Heart left ventricle (tissue), 16 donors: ENCODE measurements around the gene ZNF215. TPM values are rescaled to one million over a fixed set of nuclear protein-coding genes. Genes with fewer than 3 reads are reported as not detected.

Source experiments
- ATAC-seq, 4 donors: fragments of 200-7000 bp; cut with Tn5 transposase; one replicate each; pipeline ENCODE4 v1.9.1; 2020 to 2022; ENCODE audit warnings: moderate library complexity in 4 of 4, mild to moderate bottlenecking in 3 of 4, moderate number of reproducible peaks in 1 of 4
- DNase-seq, 5 donors: peaks; one replicate each; pipeline ENCODE4 v3.0.0-alpha.2; 2020
- H3K27ac ChIP-seq, 12 donors: fragments of 200-600 bp; sonication (generic) in 4 of 12; one replicate each; pipeline versions ENCODE4 v1.5.0 to v1.8.0; 2016 to 2022; ENCODE audit warnings: mild to moderate bottlenecking in 2 of 12
- H3K27me3 ChIP-seq, 9 donors: fragments of 200-600 bp; sonication (generic) in 2 of 9; one replicate each; pipeline versions ENCODE4 v1.5.1 to v1.8.0; 2016 to 2022; ENCODE audit warnings: mild to moderate bottlenecking in 3 of 9
- H3K36me3 ChIP-seq, 9 donors: fragments of 200-600 bp; sonication (generic) in 2 of 9; one replicate each; pipeline versions ENCODE4 v1.5.0 to v1.8.0; 2018 to 2022; ENCODE audit warnings: mild to moderate bottlenecking in 2 of 9
- H3K4me1 ChIP-seq, 12 donors: fragments of 200-600 bp; sonication (generic) in 4 of 12; one replicate each; pipeline versions ENCODE4 v1.5.0 to v1.8.0; 2016 to 2022; ENCODE audit warnings: mild to moderate bottlenecking in 3 of 12
- H3K4me3 ChIP-seq, 12 donors: fragments of 200-600 bp; sonication (generic) in 4 of 12; one replicate each; pipeline versions ENCODE4 v1.5.0 to v1.8.0; 2017 to 2022; ENCODE audit warnings: mild to moderate bottlenecking in 9 of 12, moderate library complexity in 4 of 12
- H3K9me3 ChIP-seq, 12 donors: fragments of 200-600 bp; sonication (generic) in 4 of 12; one replicate each; pipeline versions ENCODE4 v1.5.0 to v1.8.0; 2016 to 2022; ENCODE audit warnings: mild to moderate bottlenecking in 1 of 12
- CTCF ChIP-seq, 12 donors: fragments of 200-600 bp; sonication (generic) in 4 of 12; IDR thresholded peaks; one replicate each; pipeline versions ENCODE4 v1.5.0 to v1.8.0; 2018 to 2022; ENCODE audit warnings: antibody characterized with exemption in 12 of 12, mild to moderate bottlenecking in 5 of 12
- POLR2A ChIP-seq, 2 donors: fragments of 450-650 bp; IDR thresholded peaks; one replicate each; pipeline ENCODE4 v1.6.1; 2017; ENCODE audit warnings: antibody characterized with exemption in 2 of 2, mild to moderate bottlenecking in 2 of 2, moderate library complexity in 2 of 2
- WGBS, 4 donors: extraction: QIAGEN DNeasy Blood & Tissue Kit in 2 of 4; methylation state at CpG; one replicate each; pipeline versions ENCODE4 v1.1.5 to v1.1.7; 2013 to 2018; 5-methylcytosine and 5-hydroxymethylcytosine counted together
- intact Hi-C, 10 donors: fragments of 100-400 bp; cut with DNase I; formaldehyde crosslinking; loops; one replicate each; pipeline versions ENCODE4 v1.11.1 to v1.14.2; 2022
- polyA plus RNA-seq, 2 donors: library from polyadenylated mRNA; stranded (reverse); fragments of 200-250 nt; gene quantifications; one replicate each; pipeline ENCODE4 v1.2.3, GENCODE V29; 2013
- total RNA-seq, 9 donors: library from RNA; depleted of rRNA in 2 of 9; stranded (reverse); fragments of >200 nt in 2 of 9; fragmentation: NEBNext Ultra II Directional in 3 of 9; extraction: Animal tissue kit (Norgen Biotek cat#: 25700) in 3 of 9; gene quantifications; one replicate each; pipeline versions ENCODE4 v1.1.0 to v1.2.4, GENCODE V29; 2016 to 2023
- donor health status: ischemic (EF 13 %, LVEDD 7.1; RV severe dilation, severe dysfunction).
- donor health status: healthy with polysubstance abuse.
- donor health status: DM: no; HTN: yes; CAD: no.
- donor health status: DM: no; HTN: no; CAD: no.
- donor health status: ischemic (EF 25% LVEDD 6.9; RV normal size, moderate dysfunction).
- donor health status: ischemic (EF 25% LVEDD 5.7; RV mildly dilated, moderate dysfunction).
- donor health status: healthy.
- donor health status: DM: yes; HTN: yes; CAD: no.
- donor health status: ischemic (EF 35%, LVEDD 5.7; RV mildly dilated, moderate dysfunction).
- donor health status: nonischemic (EF 11% LVEDD 7.7; RV severe dilation, severe dysfunction).
- donor health status: DM: yes; HTN: yes; CAD: no.
- donor health status: PGD.
- donor health status: ischemic (EF 29% LVEDD 5.4; RV normal size, mild dysfunction).
- donor health status: nonischemic (EF 23%, LVEDD 6.1; RV moderate dilation, normal function).

Gene ZNF215
- total and polyA plus RNA-seq, 11 donors: 0.04 to 0.72 (median 0.20) TPM; not detected in 3

- H3K27me3 ChIP-seq: no peaks in the 10 kb centered on the region
- no peak overlapping the region for H3K27ac ChIP-seq
- no peaks in the 10 kb centered on the region for H3K36me3 ChIP-seq
- intact Hi-C loops: no loop called here
- TF ChIP-seq CTCF (IDR thresholded peaks at IDR 0.05) (no peak), POLR2A (IDR thresholded peaks at IDR 0.05) (no peak)
- no peak for DNase-seq
- no peak overlapping the region for H3K4me3 ChIP-seq
- peaks cover 0 to 6% (median 0%) of the 10 kb centered on the region in 12 donors for H3K9me3 ChIP-seq
- ATAC-seq: no peak
- H3K4me1 ChIP-seq: no peaks in the 10 kb centered on the region
Measured at GRCh38 chr11:6988506-6988905, 62.3 kb downstream of the ZNF215 start.

- Histone ChIP-seq H3K9me3 (peaks cover 0 to 5% (median 0%) of the 10 kb centered on the region in 12 donors), H3K27ac (no peak overlapping the region), H3K27me3 (no peaks in the 10 kb centered on the region), H3K4me3 (no peak overlapping the region), H3K4me1 (no peaks in the 10 kb centered on the region), H3K36me3 (no peaks in the 10 kb centered on the region)
- 70 to 87% (median 77%) methylated on average over 6 of the region's 6 CpGs for WGBS, 4 donors
- DNase-seq (no peak), ATAC-seq (no peak)
- TF ChIP-seq POLR2A (IDR thresholded peaks at IDR 0.05) (no peak), CTCF (IDR thresholded peaks at IDR 0.05) (no peak)
- intact Hi-C loops: no loop called here
Measured at GRCh38 chr11:6991227-6991626, 65.0 kb downstream of the ZNF215 start.

- H3K9me3 ChIP-seq: no peaks in the 10 kb centered on the region
- H3K27ac ChIP-seq: peak overlapping the region in 1 of 12 donors; percentile 61
- H3K27me3 ChIP-seq: no peaks in the 10 kb centered on the region
- intact Hi-C loops: no loop called here
- TF ChIP-seq POLR2A (IDR thresholded peaks at IDR 0.05) (no peak), CTCF (IDR thresholded peaks at IDR 0.05) (no peak)
- WGBS, 4 donors: 67 to 85% (median 79%) methylated on average over 2 of the region's 2 CpGs
- no peak overlapping the region for H3K4me3 ChIP-seq
- DNase-seq (no peak), ATAC-seq (no peak)
- no peaks in the 10 kb centered on the region for H3K4me1 ChIP-seq
- no peaks in the 10 kb centered on the region for H3K36me3 ChIP-seq
Measured at GRCh38 chr11:6992026-6992425, 65.8 kb downstream of the ZNF215 start.

- Histone ChIP-seq H3K27ac (peak overlapping the region in 1 of 12 donors; percentile 61), H3K36me3 (no peaks in the 10 kb centered on the region), H3K27me3 (no peaks in the 10 kb centered on the region), H3K4me1 (no peaks in the 10 kb centered on the region), H3K9me3 (no peaks in the 10 kb centered on the region), H3K4me3 (no peak overlapping the region)
- intact Hi-C loops: no loop called here
- DNase-seq (no peak), ATAC-seq (no peak)
- 48 to 55% (median 50%) methylated on average over 11 of the region's 11 CpGs for WGBS, 4 donors
- no peak for TF ChIP-seq CTCF (IDR thresholded peaks at IDR 0.05)
- no peak for TF ChIP-seq POLR2A (IDR thresholded peaks at IDR 0.05)
Measured at GRCh38 chr11:6992457-6993417, 66.5 kb downstream of the ZNF215 start.
